ENCODE data around the gene FGFRL1.

Gene FGFRL1

GRCh38 chr4:1011022-1011665 is at the start of gene FGFRL1:
FGFRL1 (plus strand) TSS chr4:1011626; CDS start chr4:1012486, 860 bp downstream.
- peak; percentile 99 for DNase-seq (ENCODE audit: insufficient read length, low spot score)
- FAIRE-seq = peak; percentile 14

- no peak for FAIRE-seq
- DNase-seq (ENCODE audit: insufficient read length, low spot score) = no peak
Observed at GRCh38 chr4:962231-963208, 48.9 kb upstream of the FGFRL1 start.

GRCh38 chr4:963276-964225 is 47.9 kb upstream of the FGFRL1 start:
- no peak for FAIRE-seq

GRCh38 chr4:964346-965025 is 46.9 kb upstream of the FGFRL1 start:
- DNase-seq (ENCODE audit: insufficient read length, low spot score) (no peak), FAIRE-seq (no peak)

More at GRCh38 chr4:963276-964225, 47.9 kb upstream of the FGFRL1 start:
- DNase-seq (ENCODE audit: insufficient read length, low spot score) = no peak

- DNase-seq (ENCODE audit: insufficient read length, low spot score) (no peak), FAIRE-seq (no peak)
Observed at GRCh38 chr4:965048-965765, 46.2 kb upstream of the FGFRL1 start.

GRCh38 chr4:965766-966134 is 45.7 kb upstream of the FGFRL1 start:
- FAIRE-seq = no peak

GRCh38 chr4:966266-967112 is 44.9 kb upstream of the FGFRL1 start:
- no peak for FAIRE-seq
- no peak for DNase-seq (ENCODE audit: insufficient read length, low spot score)

More at GRCh38 chr4:965766-966134, 45.7 kb upstream of the FGFRL1 start:
- DNase-seq (ENCODE audit: insufficient read length, low spot score) = no peak

GRCh38 chr4:967113-968104 is 44.0 kb upstream of the FGFRL1 start:
- DNase-seq (ENCODE audit: insufficient read length, low spot score) (no peak), FAIRE-seq (no peak)

GRCh38 chr4:968221-968620 is 43.2 kb upstream of the FGFRL1 start:
- FAIRE-seq (no peak), DNase-seq (ENCODE audit: insufficient read length, low spot score) (no peak)

GRCh38 chr4:968621-969394 is 42.6 kb upstream of the FGFRL1 start:
- DNase-seq (ENCODE audit: insufficient read length, low spot score) (no peak), FAIRE-seq (no peak)

GRCh38 chr4:970046-970745 is 41.2 kb upstream of the FGFRL1 start:
- DNase-seq (ENCODE audit: insufficient read length, low spot score) (no peak), FAIRE-seq (no peak)

GRCh38 chr4:970854-971520 is 40.4 kb upstream of the FGFRL1 start:
- FAIRE-seq = no peak
- DNase-seq (ENCODE audit: insufficient read length, low spot score) = no peak

- DNase-seq (ENCODE audit: insufficient read length, low spot score) = no peak
- FAIRE-seq = no peak
Observed at GRCh38 chr4:971666-972500, 39.5 kb upstream of the FGFRL1 start.

- DNase-seq (ENCODE audit: insufficient read length, low spot score) (peak; percentile 85), FAIRE-seq (no peak)
Observed at GRCh38 chr4:972651-973424, 38.6 kb upstream of the FGFRL1 start.

Data from GM19239 (cell line).